ENCODE measurements around the gene NFKBIB. TPM values are rescaled to one million over a fixed set of nuclear protein-coding genes. Genes with fewer than 3 reads are reported as not detected.

NFKBIB gene
- total RNA-seq, 1 donor, result 12.7 TPM

GRCh38 chr19:38930776-38931520, 31.2 kb downstream of the NFKBIB start, which contains the start of gene MRPS12:
Gene MRPS12, plus strand, starts transcription at chr19:38930944. Its CDS starts 351 bp downstream, at chr19:38931295.
- H4K20me1 ChIP-seq (ENCODE audit: insufficient read depth, low read length), result peaks cover 5% of the 10 kb centered on the region
- peak within 1 kb of the TSS; percentile 99 for H2AFZ ChIP-seq (ENCODE audit: low read length)
- peaks cover 10% of the 10 kb centered on the region for H3K36me3 ChIP-seq (ENCODE audit: insufficient read depth, low read length)
- TF ChIP-seq CTCF (IDR thresholded peaks at IDR 0.05; ENCODE audit: extremely low read depth, low read depth, low read length), result no peak
- H3K27me3 ChIP-seq (ENCODE audit: insufficient read depth, low read length), result no peaks in the 10 kb centered on the region
- DNase-seq (ENCODE audit: insufficient read length, low spot score, missing footprints), result peak; percentile 100
- H3K4me2 ChIP-seq (ENCODE audit: insufficient read depth, low read length), result peak within 1 kb of the TSS; percentile 96
- H3K79me2 ChIP-seq (ENCODE audit: insufficient read depth, low read length), result peaks cover 35% of the 10 kb centered on the region
- peaks cover 11% of the 10 kb centered on the region for H3K4me1 ChIP-seq (ENCODE audit: insufficient read depth, low read length)
- H3K27ac ChIP-seq (ENCODE audit: low read depth, low read length), result peak within 1 kb of the TSS; percentile 90
- H3K4me3 ChIP-seq (ENCODE audit: insufficient read depth, low read length), result peak within 1 kb of the TSS; percentile 96
- H3K9me3 ChIP-seq (ENCODE audit: low read depth, low read length), result no peaks in the 10 kb centered on the region

GRCh38 chr19:38931521-38931793, 31.7 kb downstream of the NFKBIB start:
- Histone ChIP-seq H4K20me1 (ENCODE audit: insufficient read depth, low read length) (peaks cover 5% of the 10 kb centered on the region), H3K4me3 (ENCODE audit: insufficient read depth, low read length) (peak overlapping the region; percentile 96), H3K4me2 (ENCODE audit: insufficient read depth, low read length) (peak overlapping the region; percentile 96), H3K9me3 (ENCODE audit: low read depth, low read length) (no peaks in the 10 kb centered on the region), H3K4me1 (ENCODE audit: insufficient read depth, low read length) (peaks cover 11% of the 10 kb centered on the region), H3K27ac (ENCODE audit: low read depth, low read length) (peak overlapping the region; percentile 90), H3K79me2 (ENCODE audit: insufficient read depth, low read length) (peaks cover 35% of the 10 kb centered on the region), H3K36me3 (ENCODE audit: insufficient read depth, low read length) (peaks cover 10% of the 10 kb centered on the region), H2AFZ (ENCODE audit: low read length) (no peak overlapping the region), H3K27me3 (ENCODE audit: insufficient read depth, low read length) (no peaks in the 10 kb centered on the region)
- no peak for TF ChIP-seq CTCF (IDR thresholded peaks at IDR 0.05; ENCODE audit: extremely low read depth, low read depth, low read length)
- no peak for DNase-seq (ENCODE audit: insufficient read length, low spot score, missing footprints)

GRCh38 chr19:38932425-38933179, 32.8 kb downstream of the NFKBIB start:
- Histone ChIP-seq H3K27me3 (ENCODE audit: insufficient read depth, low read length) (no peaks in the 10 kb centered on the region), H2AFZ (ENCODE audit: low read length) (no peak overlapping the region), H3K4me2 (ENCODE audit: insufficient read depth, low read length) (no peak overlapping the region), H3K9me3 (ENCODE audit: low read depth, low read length) (no peaks in the 10 kb centered on the region), H3K36me3 (ENCODE audit: insufficient read depth, low read length) (peaks cover 10% of the 10 kb centered on the region), H3K4me3 (ENCODE audit: insufficient read depth, low read length) (no peak overlapping the region), H3K27ac (ENCODE audit: low read depth, low read length) (no peak overlapping the region), H3K4me1 (ENCODE audit: insufficient read depth, low read length) (peaks cover 11% of the 10 kb centered on the region), H4K20me1 (ENCODE audit: insufficient read depth, low read length) (peaks cover 5% of the 10 kb centered on the region), H3K79me2 (ENCODE audit: insufficient read depth, low read length) (peaks cover 35% of the 10 kb centered on the region)
- TF ChIP-seq CTCF (IDR thresholded peaks at IDR 0.05; ENCODE audit: extremely low read depth, low read depth, low read length), result peak; percentile 49
- peak; percentile 56 for DNase-seq (ENCODE audit: insufficient read length, low spot score, missing footprints)

- Histone ChIP-seq H3K4me1 (ENCODE audit: insufficient read depth, low read length) (peaks cover 11% of the 10 kb centered on the region), H3K9me3 (ENCODE audit: low read depth, low read length) (no peaks in the 10 kb centered on the region), H2AFZ (ENCODE audit: low read length) (no peak overlapping the region), H3K79me2 (ENCODE audit: insufficient read depth, low read length) (peaks cover 33% of the 10 kb centered on the region), H3K36me3 (ENCODE audit: insufficient read depth, low read length) (peaks cover 10% of the 10 kb centered on the region), H3K4me3 (ENCODE audit: insufficient read depth, low read length) (no peak overlapping the region), H3K27ac (ENCODE audit: low read depth, low read length) (no peak overlapping the region), H3K4me2 (ENCODE audit: insufficient read depth, low read length) (no peak overlapping the region), H4K20me1 (ENCODE audit: insufficient read depth, low read length) (peaks cover 5% of the 10 kb centered on the region), H3K27me3 (ENCODE audit: insufficient read depth, low read length) (no peaks in the 10 kb centered on the region)
- no peak for TF ChIP-seq CTCF (IDR thresholded peaks at IDR 0.05; ENCODE audit: extremely low read depth, low read depth, low read length)
- DNase-seq (ENCODE audit: insufficient read length, low spot score, missing footprints), result peak; percentile 35
These were observed 33.8 kb downstream of the NFKBIB start for GRCh38 chr19:38933544-38933943.

All from osteoblast (primary cell).